Measurements from ENCODE around the gene MRPL19.
"Not testable (repeated sequence)": the region's sequence is repeated elsewhere in the genome, so short reads cannot be mapped to it uniquely, and the experiment has no call there.

MRPL19 gene

DNA sequence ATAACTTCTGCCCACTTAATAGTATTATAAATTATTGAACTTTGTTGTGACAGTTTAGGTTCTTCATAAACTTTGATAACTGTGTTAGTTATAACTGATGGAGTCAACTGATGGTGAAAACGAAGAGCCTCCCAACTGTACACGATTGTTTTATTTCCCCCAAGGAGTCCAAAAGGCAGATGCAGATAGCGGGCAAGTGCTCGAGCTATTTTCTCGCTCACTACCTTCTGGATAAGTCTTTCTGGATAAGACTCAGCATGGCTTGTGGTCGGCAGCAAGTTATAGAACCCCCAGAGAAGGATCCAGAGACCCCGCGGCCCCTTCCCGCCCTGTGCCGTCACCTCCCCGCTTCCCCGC lies 63.6 kb downstream of the MRPL19 start:
- Histone ChIP-seq H3K9ac (ENCODE audit: low read depth, low read length) (peak overlapping the region; percentile 94), H3K4me1 (ENCODE audit: insufficient read depth, low read length) (no peaks in the 10 kb centered on the region), H3K36me3 (ENCODE audit: insufficient read depth, low read length) (no peaks in the 10 kb centered on the region), H3K9me3 (ENCODE audit: control insufficient read depth, insufficient read depth, low read length) (no peaks in the 10 kb centered on the region)

DNA sequence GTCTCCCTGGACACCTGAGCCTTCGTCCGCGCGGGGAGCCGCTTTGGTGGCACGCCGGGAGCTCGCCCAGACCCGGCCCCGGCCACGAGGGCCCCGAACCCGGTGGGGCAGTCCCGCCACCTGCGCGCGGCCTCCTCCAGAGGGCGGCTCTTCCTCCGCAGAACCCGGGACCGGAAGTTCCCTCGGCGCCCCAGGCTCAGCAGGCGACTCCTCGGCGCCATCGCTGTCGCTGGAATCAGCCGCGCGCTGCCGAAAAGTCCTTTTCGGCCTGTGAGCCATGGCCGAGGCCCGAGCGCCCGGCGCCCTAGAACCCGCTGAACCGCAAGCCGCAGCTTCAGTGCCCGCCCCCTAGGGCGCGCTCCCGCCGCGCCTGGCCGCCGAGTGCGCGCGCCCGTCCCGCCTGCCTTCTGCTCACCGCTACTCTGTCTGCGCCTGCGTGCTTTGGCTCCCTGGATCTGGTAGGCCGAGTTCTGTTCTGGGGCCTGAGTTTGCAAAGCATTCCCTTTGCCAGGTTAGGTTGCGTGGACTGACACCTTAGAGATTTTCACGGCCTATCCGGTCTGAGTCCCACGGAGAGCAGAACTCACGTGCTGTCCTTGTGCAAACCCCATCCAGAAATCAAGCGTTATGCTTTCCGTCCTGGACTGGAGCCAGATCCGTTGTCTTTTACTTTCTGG lies 64.1 kb downstream of the MRPL19 start, which contains the start of gene GCFC2:
Gene GCFC2 (minus strand): TSS at position 339 of the 677 bp plus-strand sequence. CDS start 60 bp downstream, at position 279.
- Histone ChIP-seq H3K4me1 (ENCODE audit: insufficient read depth, low read length) (no peaks in the 10 kb centered on the region), H3K9me3 (ENCODE audit: control insufficient read depth, insufficient read depth, low read length) (no peaks in the 10 kb centered on the region), H3K9ac (ENCODE audit: low read depth, low read length) (peak within 1 kb of the TSS; percentile 94), H3K36me3 (ENCODE audit: insufficient read depth, low read length) (no peaks in the 10 kb centered on the region)

DNA sequence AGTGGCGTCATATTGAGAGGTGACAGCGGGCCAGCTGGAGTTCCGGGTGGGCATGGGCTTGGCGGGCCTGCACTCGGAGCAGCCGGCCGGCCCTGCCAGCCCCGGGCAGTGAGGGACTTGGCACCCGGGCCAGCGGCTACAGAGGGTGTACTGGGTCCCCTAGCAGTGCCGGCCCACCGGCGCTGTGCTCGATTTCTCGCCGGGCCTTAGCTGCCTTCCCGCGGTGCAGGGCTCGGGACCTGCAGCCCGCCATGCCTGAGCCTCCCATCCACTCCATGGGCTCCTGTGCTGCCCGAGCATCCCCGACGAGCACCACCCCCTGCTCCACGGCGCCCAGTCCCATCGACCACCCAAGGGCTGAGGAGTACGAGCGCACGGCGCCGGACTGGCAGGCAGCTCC lies 65.0 kb downstream of the MRPL19 start:
- H3K4me1 ChIP-seq (ENCODE audit: insufficient read depth, low read length); H3K9me3 ChIP-seq (ENCODE audit: control insufficient read depth, insufficient read depth, low read length); H3K36me3 ChIP-seq (ENCODE audit: insufficient read depth, low read length): not testable (repeated sequence)
- peak overlapping the region; percentile 94; the same call in 1 of the 2 replicates for H3K9ac ChIP-seq (ENCODE audit: low read depth, low read length)

DNA sequence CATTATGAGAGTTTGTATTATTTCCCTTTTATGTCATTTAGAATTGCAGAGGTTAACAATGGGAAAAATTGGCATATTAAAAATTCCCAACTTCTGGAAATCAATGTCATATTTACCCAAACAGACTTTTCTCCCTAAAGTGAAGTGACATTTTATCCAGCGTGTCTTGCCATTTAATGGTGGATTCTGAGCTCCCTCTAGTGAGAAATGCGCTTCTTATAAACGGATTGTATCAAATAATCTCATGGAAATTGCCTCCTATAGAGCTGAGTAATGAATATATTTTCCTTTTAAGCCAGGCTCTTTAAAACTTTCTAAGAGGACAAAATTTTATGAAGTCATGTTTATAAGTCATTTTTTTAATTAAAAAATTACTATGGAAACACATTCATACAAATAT lies 69.8 kb downstream of the MRPL19 start:
- no peak overlapping the region for H3K9ac ChIP-seq (ENCODE audit: low read depth, low read length)
- H3K36me3 ChIP-seq (ENCODE audit: insufficient read depth, low read length), result no peaks in the 10 kb centered on the region
- H3K4me1 ChIP-seq (ENCODE audit: insufficient read depth, low read length), result no peaks in the 10 kb centered on the region
- no peaks in the 10 kb centered on the region for H3K9me3 ChIP-seq (ENCODE audit: control insufficient read depth, insufficient read depth, low read length)

DNA sequence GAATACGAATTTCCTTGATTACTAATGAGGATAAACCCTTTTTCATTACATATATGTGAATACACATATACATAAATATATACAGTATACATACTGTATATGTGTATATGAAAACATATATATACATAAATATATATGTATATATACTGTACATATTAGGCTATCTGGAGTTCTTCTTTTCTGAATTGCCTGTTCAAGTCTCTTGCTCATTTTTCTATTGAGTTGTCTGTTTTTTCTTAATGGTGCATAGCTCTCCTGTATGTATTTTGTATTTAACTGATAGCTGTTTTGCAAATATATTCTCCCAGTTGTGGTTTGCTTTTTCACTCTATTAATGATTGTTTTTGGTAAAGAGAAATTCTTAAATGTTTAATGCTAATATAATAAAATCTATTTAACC lies 73.0 kb downstream of the MRPL19 start:
- Histone ChIP-seq H3K4me1 (ENCODE audit: insufficient read depth, low read length) (no peaks in the 10 kb centered on the region), H3K9ac (ENCODE audit: low read depth, low read length) (no peak overlapping the region), H3K36me3 (ENCODE audit: insufficient read depth, low read length) (no peaks in the 10 kb centered on the region), H3K9me3 (ENCODE audit: control insufficient read depth, insufficient read depth, low read length) (no peaks in the 10 kb centered on the region)

DNA sequence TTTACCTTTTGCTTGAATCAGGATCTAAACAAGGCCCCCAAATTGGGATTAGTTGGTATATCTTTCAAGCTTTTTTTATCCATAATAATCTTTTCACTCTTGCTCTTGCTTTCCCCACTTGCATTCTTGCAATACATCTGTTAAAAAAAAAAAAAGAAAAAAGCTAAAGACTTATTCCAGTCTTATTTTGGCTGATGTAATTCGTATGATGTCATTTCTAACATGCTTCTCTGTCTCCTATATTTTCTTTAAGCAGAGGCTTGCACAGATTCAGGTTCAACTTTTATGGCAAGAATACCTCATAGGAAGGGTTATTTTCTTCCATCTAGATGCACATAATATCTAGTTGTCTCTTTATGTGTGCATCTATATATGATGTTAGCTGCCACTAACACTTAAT lies 73.9 kb downstream of the MRPL19 start:
- H3K4me1 ChIP-seq (ENCODE audit: insufficient read depth, low read length), result no peaks in the 10 kb centered on the region
- no peaks in the 10 kb centered on the region for H3K36me3 ChIP-seq (ENCODE audit: insufficient read depth, low read length)
- H3K9me3 ChIP-seq (ENCODE audit: control insufficient read depth, insufficient read depth, low read length), result no peaks in the 10 kb centered on the region
- no peak overlapping the region for H3K9ac ChIP-seq (ENCODE audit: low read depth, low read length)

DNA sequence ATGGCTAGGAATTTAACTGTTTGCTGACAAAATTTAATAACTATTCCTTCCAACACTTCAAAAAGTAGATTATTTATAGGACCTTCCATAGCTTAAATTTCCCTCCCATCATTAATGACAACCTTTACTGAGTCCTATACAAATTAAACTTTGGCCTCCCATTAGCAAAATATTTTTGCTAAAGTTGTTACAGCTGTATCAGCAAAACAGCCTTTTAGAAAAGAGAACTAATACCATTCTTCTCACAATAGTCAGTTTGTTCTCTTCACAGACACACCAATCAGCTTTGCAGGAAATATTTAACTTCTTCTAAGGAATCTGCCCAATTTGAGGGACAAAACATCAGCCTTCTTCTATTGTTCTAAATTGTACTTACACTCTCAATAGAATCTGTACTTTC lies 76.1 kb downstream of the MRPL19 start:
- Histone ChIP-seq H3K36me3 (ENCODE audit: insufficient read depth, low read length) (no peaks in the 10 kb centered on the region), H3K4me1 (ENCODE audit: insufficient read depth, low read length) (no peaks in the 10 kb centered on the region), H3K9ac (ENCODE audit: low read depth, low read length) (no peak overlapping the region), H3K9me3 (ENCODE audit: control insufficient read depth, insufficient read depth, low read length) (no peaks in the 10 kb centered on the region)

DNA sequence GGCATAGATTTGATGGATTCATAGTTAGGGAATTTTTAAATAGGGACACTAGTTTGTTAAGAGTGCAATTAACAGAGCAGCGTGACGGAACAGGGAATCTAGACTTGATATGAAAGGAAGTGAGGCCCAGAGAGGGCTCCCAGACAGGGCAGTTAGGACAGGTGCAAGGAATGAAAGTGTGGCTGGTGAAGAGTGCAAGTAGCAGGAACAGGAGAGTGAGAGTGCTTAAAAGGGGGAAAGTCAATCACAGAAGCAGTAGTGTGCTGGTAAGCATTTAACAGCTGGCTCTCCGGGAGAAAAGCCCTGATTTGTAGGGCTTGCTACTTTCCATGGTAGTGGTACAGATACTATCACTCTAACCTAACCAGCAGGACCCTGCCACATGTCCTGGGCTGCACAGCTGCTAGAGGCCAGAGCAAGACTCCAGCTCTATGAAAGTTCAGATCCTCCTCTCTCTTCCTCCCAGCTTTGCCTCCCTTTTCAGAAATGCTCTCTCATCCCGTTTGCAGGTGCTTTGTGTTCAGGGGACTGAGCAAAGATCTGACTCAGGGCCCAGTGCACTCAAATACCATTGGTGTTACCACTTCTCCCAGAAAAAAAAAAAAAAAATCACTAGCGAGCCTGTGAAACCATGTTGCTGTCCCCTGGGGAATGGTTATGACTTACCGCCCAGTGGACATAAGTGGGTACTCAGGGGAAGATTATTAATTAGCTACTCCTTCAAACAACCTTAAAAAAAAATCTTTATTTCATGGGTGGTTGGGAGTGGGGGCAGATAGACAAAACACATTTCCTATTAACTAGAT lies 82.2 kb downstream of the MRPL19 start:
- H3K9me3 ChIP-seq (ENCODE audit: control insufficient read depth, insufficient read depth, low read length), result no peaks in the 10 kb centered on the region
- H3K36me3 ChIP-seq (ENCODE audit: insufficient read depth, low read length), result no peaks in the 10 kb centered on the region
- H3K9ac ChIP-seq (ENCODE audit: low read depth, low read length), result no peak overlapping the region
- H3K4me1 ChIP-seq (ENCODE audit: insufficient read depth, low read length), result no peaks in the 10 kb centered on the region

DNA sequence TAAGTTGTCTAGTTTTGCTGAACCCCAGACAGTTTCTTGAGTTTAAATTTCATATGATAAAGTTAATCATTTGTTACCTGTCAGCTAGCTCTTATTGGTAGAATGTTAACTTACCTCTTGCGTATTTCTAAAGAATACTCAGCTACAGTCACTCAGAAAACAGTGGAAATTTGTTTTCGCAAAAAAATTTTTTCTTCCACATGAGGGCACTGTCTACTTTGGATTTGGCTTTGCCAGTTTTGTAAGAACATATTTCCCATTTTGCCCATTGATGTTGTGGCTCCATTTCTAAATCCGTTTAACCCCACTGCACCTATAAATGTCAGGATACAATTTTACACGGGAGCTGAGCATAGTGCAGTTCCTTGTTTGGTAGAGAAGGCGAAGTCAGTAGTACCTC lies 83.3 kb downstream of the MRPL19 start:
- H3K36me3 ChIP-seq (ENCODE audit: insufficient read depth, low read length), result no peaks in the 10 kb centered on the region
- H3K4me1 ChIP-seq (ENCODE audit: insufficient read depth, low read length), result no peaks in the 10 kb centered on the region

DNA sequence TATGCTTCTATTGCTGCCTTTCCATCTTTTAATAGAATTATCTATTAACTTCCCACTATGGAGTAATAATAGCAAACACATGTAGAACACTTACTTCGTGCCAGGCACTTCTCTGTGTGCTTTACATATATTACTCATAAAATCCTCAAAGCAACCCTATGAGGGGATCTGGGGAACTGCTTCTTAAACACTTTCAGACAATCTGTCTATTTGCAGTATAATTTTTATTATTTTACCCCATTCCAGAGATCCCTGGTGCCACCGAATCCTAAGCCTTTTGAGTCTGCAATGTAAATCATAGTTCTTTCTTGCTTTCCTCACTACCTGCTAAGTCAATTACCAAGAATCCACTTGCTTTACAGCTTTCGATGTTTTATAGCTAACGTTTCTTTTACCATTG lies 89.7 kb downstream of the MRPL19 start:
- H3K9me3 ChIP-seq (ENCODE audit: control insufficient read depth, insufficient read depth, low read length), result no peaks in the 10 kb centered on the region
- no peaks in the 10 kb centered on the region for H3K36me3 ChIP-seq (ENCODE audit: insufficient read depth, low read length)
- H3K9ac ChIP-seq (ENCODE audit: low read depth, low read length), result no peak overlapping the region
- no peaks in the 10 kb centered on the region for H3K4me1 ChIP-seq (ENCODE audit: insufficient read depth, low read length)

More for the DNA sequence above, 83.3 kb downstream of the MRPL19 start:
- Histone ChIP-seq H3K9ac (ENCODE audit: low read depth, low read length) (no peak overlapping the region), H3K9me3 (ENCODE audit: control insufficient read depth, insufficient read depth, low read length) (no peaks in the 10 kb centered on the region)

DNA sequence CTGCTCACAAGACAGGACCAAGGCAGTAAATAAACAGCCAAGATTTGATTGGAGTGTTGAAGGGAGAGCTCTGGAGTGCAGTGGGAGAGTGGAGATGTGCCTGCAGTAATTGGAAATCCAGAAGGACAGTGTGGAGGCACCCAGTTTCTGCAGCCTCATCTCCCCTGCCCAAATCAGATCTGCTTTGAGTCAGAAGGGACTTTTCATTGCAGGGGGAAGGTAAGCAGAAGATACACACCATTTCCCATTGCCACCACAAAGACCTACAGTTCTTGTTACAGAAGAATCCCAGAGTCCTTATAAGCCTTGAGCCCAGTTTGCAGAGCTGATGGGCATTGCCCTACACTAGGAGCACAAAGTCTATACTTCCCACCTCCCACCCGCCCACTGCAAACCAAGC lies 91.4 kb downstream of the MRPL19 start:
- Histone ChIP-seq H3K9me3 (ENCODE audit: control insufficient read depth, insufficient read depth, low read length) (no peaks in the 10 kb centered on the region), H3K4me1 (ENCODE audit: insufficient read depth, low read length) (no peaks in the 10 kb centered on the region), H3K9ac (ENCODE audit: low read depth, low read length) (no peak overlapping the region), H3K36me3 (ENCODE audit: insufficient read depth, low read length) (no peaks in the 10 kb centered on the region)

All from ES-I3 (cell line).